ENCODE results near the gene IP6K3. TPM values are rescaled to one million over a fixed set of nuclear protein-coding genes. Genes with fewer than 3 reads are reported as not detected.

Gene IP6K3
- total and polyA plus RNA-seq, 2 donors (not counting 1 experiment from before 2014, with no cell fraction given), result not detected

GRCh38 chr6:33713786-33714185 is 32.9 kb downstream of the IP6K3 start:
- no peak overlapping the region for H3K27ac Mint-ChIP-seq

GRCh38 chr6:33712914-33713313 is 33.8 kb downstream of the IP6K3 start:
- H3K27ac Mint-ChIP-seq, result no peak overlapping the region
- 40% methylated on average over 1 of the region's 3 CpGs for WGBS (ENCODE audit: insufficient coverage)

More at GRCh38 chr6:33713786-33714185, 32.9 kb downstream of the IP6K3 start:
- WGBS (ENCODE audit: insufficient coverage), result 96% methylated on average over 2 of the region's 2 CpGs
- intact Hi-C loops (cut with micrococcal nuclease), result no loop called here
- no peak overlapping the region for H3K9ac ChIP-seq (ENCODE audit: low read length)
- H3K27me3 ChIP-seq (replicated peaks in 1 of 4; ENCODE audit: control extremely low read depth in 1 of 4, control insufficient read depth in 3 of 4, insufficient read depth in 4 of 4, low read length in 3 of 4), result no peaks in the 10 kb centered on the region
- no peak for TF ChIP-seq EZH2 (IDR thresholded peaks at IDR 0.05; ENCODE audit: borderline replicate concordance, insufficient read depth, low read depth, low read length, poor library complexity, severe bottlenecking)
- TF ChIP-seq, protein P1, sequence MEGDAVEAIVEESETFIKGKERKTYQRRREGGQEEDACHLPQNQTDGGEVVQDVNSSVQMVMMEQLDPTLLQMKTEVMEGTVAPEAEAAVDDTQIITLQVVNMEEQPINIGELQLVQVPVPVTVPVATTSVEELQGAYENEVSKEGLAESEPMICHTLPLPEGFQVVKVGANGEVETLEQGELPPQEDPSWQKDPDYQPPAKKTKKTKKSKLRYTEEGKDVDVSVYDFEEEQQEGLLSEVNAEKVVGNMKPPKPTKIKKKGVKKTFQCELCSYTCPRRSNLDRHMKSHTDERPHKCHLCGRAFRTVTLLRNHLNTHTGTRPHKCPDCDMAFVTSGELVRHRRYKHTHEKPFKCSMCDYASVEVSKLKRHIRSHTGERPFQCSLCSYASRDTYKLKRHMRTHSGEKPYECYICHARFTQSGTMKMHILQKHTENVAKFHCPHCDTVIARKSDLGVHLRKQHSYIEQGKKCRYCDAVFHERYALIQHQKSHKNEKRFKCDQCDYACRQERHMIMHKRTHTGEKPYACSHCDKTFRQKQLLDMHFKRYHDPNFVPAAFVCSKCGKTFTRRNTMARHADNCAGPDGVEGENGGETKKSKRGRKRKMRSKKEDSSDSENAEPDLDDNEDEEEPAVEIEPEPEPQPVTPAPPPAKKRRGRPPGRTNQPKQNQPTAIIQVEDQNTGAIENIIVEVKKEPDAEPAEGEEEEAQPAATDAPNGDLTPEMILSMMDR (IDR thresholded peaks at IDR 0.05), result no peak
- ChIA-PET CTCF (interaction anchor here (0.6 to 6.1 kb wide), 4 partner anchors 12 to 32 kb away, joined by 3 to 58 read pairs (median 13); partner anchors contain the start of gene IP6K3), POLR2A (no interaction called here)
- peaks cover 0 to 4% (median 0%) of the 10 kb centered on the region in 3 donors for H3K9me3 ChIP-seq (ENCODE audit: control extremely low read depth in 1 of 3, control insufficient read depth in 2 of 3, insufficient read depth in 1 of 3, low read length in 2 of 3)
- no peak overlapping the region for H3K27ac ChIP-seq (ENCODE audit: low read length in 2 of 2)
- no peak overlapping the region for H3K4me3 ChIP-seq (ENCODE audit: control extremely low read depth in 1 of 5, extremely low read depth in 1 of 5, insufficient read depth in 1 of 5, low read depth in 2 of 5, low read length in 4 of 5)
- peaks cover 15% of the 10 kb centered on the region for H3K79me2 ChIP-seq (ENCODE audit: control insufficient read depth, insufficient read depth, low read length)
- H3K4me3 Mint-ChIP-seq, result no peak overlapping the region
- peaks cover 4% of the 10 kb centered on the region for H3K27me3 Mint-ChIP-seq
- ATAC-seq (ENCODE audit: low read depth) (no peak), DNase-seq (no peak)
- H3K4me1 ChIP-seq (ENCODE audit: control insufficient read depth in 2 of 2, insufficient read depth in 2 of 2, low read length in 2 of 2), result peaks cover 16 to 28% of the 10 kb centered on the region in 2 donors
- H3K4me1 Mint-ChIP-seq, result peaks cover 33% of the 10 kb centered on the region
- no peak overlapping the region for H2AFZ ChIP-seq (ENCODE audit: insufficient read depth, low read depth, low read length, poor library complexity, severe bottlenecking)
- H3K36me3 ChIP-seq (replicated peaks in 1 of 2; ENCODE audit: control extremely low read depth in 1 of 2, control insufficient read depth in 1 of 2, extremely low read depth in 1 of 2, insufficient read depth in 2 of 2, low read length in 1 of 2), result peaks cover 1 to 5% of the 10 kb centered on the region in 2 experiments
- no peak overlapping the region for H3K4me2 ChIP-seq (replicated peaks; ENCODE audit: low read depth, low read length, poor library complexity, severe bottlenecking)
- no peaks in the 10 kb centered on the region for H3K9me3 Mint-ChIP-seq (ENCODE audit: insufficient read depth)
- no peaks in the 10 kb centered on the region for H4K20me1 ChIP-seq (ENCODE audit: control insufficient read depth, insufficient read depth, low read length, poor library complexity, severe bottlenecking)

More at GRCh38 chr6:33712914-33713313, 33.8 kb downstream of the IP6K3 start:
- Histone ChIP-seq H3K9ac (ENCODE audit: low read length) (no peak overlapping the region), H3K27ac (ENCODE audit: low read length in 2 of 2) (no peak overlapping the region), H3K4me2 (replicated peaks; ENCODE audit: low read depth, low read length, poor library complexity, severe bottlenecking) (no peak overlapping the region), H3K9me3 (ENCODE audit: control extremely low read depth in 1 of 3, control insufficient read depth in 2 of 3, insufficient read depth in 1 of 3, low read length in 2 of 3) (peaks cover 0 to 4% (median 0%) of the 10 kb centered on the region in 3 donors), H4K20me1 (ENCODE audit: control insufficient read depth, insufficient read depth, low read length, poor library complexity, severe bottlenecking) (no peaks in the 10 kb centered on the region), H3K79me2 (ENCODE audit: control insufficient read depth, insufficient read depth, low read length) (peaks cover 15% of the 10 kb centered on the region), H2AFZ (ENCODE audit: insufficient read depth, low read depth, low read length, poor library complexity, severe bottlenecking) (no peak overlapping the region), H3K4me1 (ENCODE audit: control insufficient read depth in 2 of 2, insufficient read depth in 2 of 2, low read length in 2 of 2) (peaks cover 16 to 28% of the 10 kb centered on the region in 2 donors), H3K27me3 (replicated peaks in 1 of 4; ENCODE audit: control extremely low read depth in 1 of 4, control insufficient read depth in 3 of 4, insufficient read depth in 4 of 4, low read length in 3 of 4) (no peaks in the 10 kb centered on the region), H3K4me3 (ENCODE audit: control extremely low read depth in 1 of 5, extremely low read depth in 1 of 5, insufficient read depth in 1 of 5, low read depth in 2 of 5, low read length in 4 of 5) (no peak overlapping the region), H3K36me3 (replicated peaks in 1 of 2; ENCODE audit: control extremely low read depth in 1 of 2, control insufficient read depth in 1 of 2, extremely low read depth in 1 of 2, insufficient read depth in 2 of 2, low read length in 1 of 2) (peaks cover 1 to 10% of the 10 kb centered on the region in 2 experiments)
- intact Hi-C loops (cut with micrococcal nuclease), result no loop called here
- POLR2A ChIA-PET, result interaction anchor here (0.6 kb wide), 1 partner anchor 1972 kb away, joined by 3 read pairs; no protein-coding TSS in a partner anchor
- CTCF ChIA-PET, result interaction anchor here (0.6 to 6.1 kb wide), 4 partner anchors 11 to 33 kb away, joined by 3 to 58 read pairs (median 13); partner anchors contain the start of gene IP6K3
- peaks cover 31% of the 10 kb centered on the region for H3K4me1 Mint-ChIP-seq
- no peaks in the 10 kb centered on the region for H3K9me3 Mint-ChIP-seq (ENCODE audit: insufficient read depth)
- TF ChIP-seq, protein P1 (IDR thresholded peaks at IDR 0.05), result no peak
- TF ChIP-seq EZH2 (IDR thresholded peaks at IDR 0.05; ENCODE audit: borderline replicate concordance, insufficient read depth, low read depth, low read length, poor library complexity, severe bottlenecking), result no peak
- no peak for DNase-seq
- H3K27me3 Mint-ChIP-seq, result no peaks in the 10 kb centered on the region
- ATAC-seq (ENCODE audit: low read depth), result no peak
- H3K4me3 Mint-ChIP-seq, result peak overlapping the region; percentile 53
